Adrenal gland (tissue), 5 donors: ENCODE results near the gene ACAD11.

Source experiments
- POLR2A ChIP-seq, 2 donors: fragments of 450-650 bp; IDR thresholded peaks; one replicate each; pipeline ENCODE4 v1.6.1; 2017; ENCODE audit warnings: antibody characterized with exemption in 2 of 2, mild to moderate bottlenecking in 2 of 2, moderate library complexity in 1 of 2
- TF ChIP-seq, protein P1 (sequence below), 6 experiments: fragments of 450-650 bp in 4 of 6; fragments of 200-600 bp in 2 of 6; sonication (generic) in 1 of 6; IDR thresholded peaks; 1 replicate in 5 of 6; 2 replicates in 1 of 6; pipeline versions ENCODE4 v1.5.1 to v1.8.0; 2016 to 2021; ENCODE audit warnings: antibody characterized with exemption in 6 of 6, mild to moderate bottlenecking in 2 of 6, moderate library complexity in 1 of 6
- donor health status: DM: no; HTN: no; CAD: no.

DNA sequence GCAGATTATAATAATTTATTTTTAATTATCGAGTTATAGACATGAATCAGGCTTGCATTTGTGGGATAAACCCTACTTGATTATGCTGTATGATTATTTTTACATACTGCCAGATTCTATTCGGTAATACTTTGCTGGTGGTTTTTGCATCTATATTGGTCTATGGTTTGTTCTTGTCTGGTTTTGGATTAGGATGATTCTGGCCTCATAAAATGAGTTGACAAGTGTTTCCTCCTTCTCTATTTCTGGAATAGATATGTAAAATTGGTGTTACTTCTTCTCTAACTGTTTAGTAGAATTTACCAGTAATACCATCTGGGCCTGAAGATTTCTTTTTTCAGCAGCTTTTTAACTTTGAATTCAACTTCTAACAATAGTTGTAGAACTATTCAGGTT, 95.5 kb downstream of the ACAD11 start:
- TF ChIP-seq, protein P1, sequence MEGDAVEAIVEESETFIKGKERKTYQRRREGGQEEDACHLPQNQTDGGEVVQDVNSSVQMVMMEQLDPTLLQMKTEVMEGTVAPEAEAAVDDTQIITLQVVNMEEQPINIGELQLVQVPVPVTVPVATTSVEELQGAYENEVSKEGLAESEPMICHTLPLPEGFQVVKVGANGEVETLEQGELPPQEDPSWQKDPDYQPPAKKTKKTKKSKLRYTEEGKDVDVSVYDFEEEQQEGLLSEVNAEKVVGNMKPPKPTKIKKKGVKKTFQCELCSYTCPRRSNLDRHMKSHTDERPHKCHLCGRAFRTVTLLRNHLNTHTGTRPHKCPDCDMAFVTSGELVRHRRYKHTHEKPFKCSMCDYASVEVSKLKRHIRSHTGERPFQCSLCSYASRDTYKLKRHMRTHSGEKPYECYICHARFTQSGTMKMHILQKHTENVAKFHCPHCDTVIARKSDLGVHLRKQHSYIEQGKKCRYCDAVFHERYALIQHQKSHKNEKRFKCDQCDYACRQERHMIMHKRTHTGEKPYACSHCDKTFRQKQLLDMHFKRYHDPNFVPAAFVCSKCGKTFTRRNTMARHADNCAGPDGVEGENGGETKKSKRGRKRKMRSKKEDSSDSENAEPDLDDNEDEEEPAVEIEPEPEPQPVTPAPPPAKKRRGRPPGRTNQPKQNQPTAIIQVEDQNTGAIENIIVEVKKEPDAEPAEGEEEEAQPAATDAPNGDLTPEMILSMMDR (IDR thresholded peaks at IDR 0.05), result no peak
- no peak for TF ChIP-seq POLR2A (IDR thresholded peaks at IDR 0.05)
